ENCODE measurements around the gene S1PR4.
A peak's percentile ranks its signal among the peaks of the same experiment; 100 is the strongest.
"Not testable (repeated sequence)": the region's sequence is repeated elsewhere in the genome, so short reads cannot be mapped to it uniquely, and the experiment has no call there.

Gene S1PR4

GRCh38 chr19:3186160-3186688 is 7.7 kb downstream of the S1PR4 start:
- peak overlapping the region; percentile 72 to 97 for H3K4me3 ChIP-seq (ENCODE audit: low read depth in 1 of 2, low read length in 2 of 2)
- peak overlapping the region; percentile 60 for H3K27ac ChIP-seq (ENCODE audit: low read length)
- no peaks in the 10 kb centered on the region for H3K9me3 ChIP-seq (ENCODE audit: control insufficient read depth in 1 of 2, low read length in 2 of 2)
- peaks cover 0 to 4% of the 10 kb centered on the region in 2 donors for H3K36me3 ChIP-seq (ENCODE audit: control insufficient read depth in 1 of 2, insufficient read depth in 2 of 2, low read length in 2 of 2)
- peaks cover 7 to 27% of the 10 kb centered on the region in 2 donors for H3K4me1 ChIP-seq (ENCODE audit: control insufficient read depth in 1 of 2, insufficient read depth in 2 of 2, low read length in 2 of 2)
- H3K27me3 ChIP-seq (ENCODE audit: low read depth, low read length), result no peaks in the 10 kb centered on the region

GRCh38 chr19:3186891-3187661 is 8.5 kb downstream of the S1PR4 start:
- peaks cover 0 to 4% of the 10 kb centered on the region in 2 donors for H3K36me3 ChIP-seq (ENCODE audit: control insufficient read depth in 1 of 2, insufficient read depth in 2 of 2, low read length in 2 of 2)
- H3K4me1 ChIP-seq (ENCODE audit: control insufficient read depth in 1 of 2, insufficient read depth in 2 of 2, low read length in 2 of 2), result peaks cover 7 to 27% of the 10 kb centered on the region in 2 donors
- no peaks in the 10 kb centered on the region for H3K27me3 ChIP-seq (ENCODE audit: low read depth, low read length)
- peak overlapping the region; percentile 16 for H3K27ac ChIP-seq (ENCODE audit: low read length)
- no peaks in the 10 kb centered on the region for H3K9me3 ChIP-seq (ENCODE audit: control insufficient read depth in 1 of 2, low read length in 2 of 2)
- peak overlapping the region; percentile 72 to 97 for H3K4me3 ChIP-seq (ENCODE audit: low read depth in 1 of 2, low read length in 2 of 2)

- H3K36me3 ChIP-seq (ENCODE audit: control insufficient read depth in 1 of 2, insufficient read depth in 2 of 2, low read length in 2 of 2), result peaks cover 0 to 9% of the 10 kb centered on the region in 2 donors
Measured at GRCh38 chr19:3187662-3188511, 9.3 kb downstream of the S1PR4 start.

GRCh38 chr19:3188627-3189596 is 10.3 kb downstream of the S1PR4 start:
- Histone ChIP-seq H3K36me3 (ENCODE audit: control insufficient read depth in 1 of 2, insufficient read depth in 2 of 2, low read length in 2 of 2) (peaks cover 0 to 13% of the 10 kb centered on the region in 2 donors), H3K27ac (ENCODE audit: low read length) (peak overlapping the region; percentile 83), H3K4me1 (ENCODE audit: control insufficient read depth in 1 of 2, insufficient read depth in 2 of 2, low read length in 2 of 2) (peaks cover 7 to 27% of the 10 kb centered on the region in 2 donors), H3K4me3 (ENCODE audit: low read depth in 1 of 2, low read length in 2 of 2) (peak overlapping the region; percentile 7 to 9), H3K27me3 (ENCODE audit: low read depth, low read length) (no peaks in the 10 kb centered on the region), H3K9me3 (ENCODE audit: control insufficient read depth in 1 of 2, low read length in 2 of 2) (no peaks in the 10 kb centered on the region)

More at GRCh38 chr19:3187662-3188511, 9.3 kb downstream of the S1PR4 start:
- H3K4me3 ChIP-seq (ENCODE audit: low read depth in 1 of 2, low read length in 2 of 2), result peak overlapping the region; percentile 72 to 97
- peak overlapping the region; percentile 83 for H3K27ac ChIP-seq (ENCODE audit: low read length)
- H3K4me1 ChIP-seq (ENCODE audit: control insufficient read depth in 1 of 2, insufficient read depth in 2 of 2, low read length in 2 of 2), result peaks cover 7 to 27% of the 10 kb centered on the region in 2 donors
- H3K27me3 ChIP-seq (ENCODE audit: low read depth, low read length), result no peaks in the 10 kb centered on the region
- no peaks in the 10 kb centered on the region for H3K9me3 ChIP-seq (ENCODE audit: control insufficient read depth in 1 of 2, low read length in 2 of 2)

- H3K36me3 ChIP-seq (ENCODE audit: control insufficient read depth in 1 of 2, insufficient read depth in 2 of 2, low read length in 2 of 2), result peaks cover 0 to 20% of the 10 kb centered on the region in 2 donors
- H3K4me1 ChIP-seq (ENCODE audit: control insufficient read depth in 1 of 2, insufficient read depth in 2 of 2, low read length in 2 of 2), result peaks cover 4 to 27% of the 10 kb centered on the region in 2 donors
- no peaks in the 10 kb centered on the region for H3K9me3 ChIP-seq (ENCODE audit: control insufficient read depth in 1 of 2, low read length in 2 of 2)
- H3K27ac ChIP-seq (ENCODE audit: low read length), result peak overlapping the region; percentile 83
- no peaks in the 10 kb centered on the region for H3K27me3 ChIP-seq (ENCODE audit: low read depth, low read length)
- H3K4me3 ChIP-seq (ENCODE audit: low read depth in 1 of 2, low read length in 2 of 2), result no peak overlapping the region
Measured at GRCh38 chr19:3189702-3190469, 11.3 kb downstream of the S1PR4 start.

GRCh38 chr19:3190470-3190770 is 11.9 kb downstream of the S1PR4 start:
- Histone ChIP-seq H3K4me3 (ENCODE audit: low read depth in 1 of 2, low read length in 2 of 2) (no peak overlapping the region), H3K27me3 (ENCODE audit: low read depth, low read length) (no peaks in the 10 kb centered on the region), H3K36me3 (ENCODE audit: control insufficient read depth in 1 of 2, insufficient read depth in 2 of 2, low read length in 2 of 2) (peaks cover 0 to 20% of the 10 kb centered on the region in 2 donors), H3K27ac (ENCODE audit: low read length) (no peak overlapping the region), H3K9me3 (ENCODE audit: control insufficient read depth in 1 of 2, low read length in 2 of 2) (no peaks in the 10 kb centered on the region), H3K4me1 (ENCODE audit: control insufficient read depth in 1 of 2, insufficient read depth in 2 of 2, low read length in 2 of 2) (peaks cover 4 to 27% of the 10 kb centered on the region in 2 donors)

GRCh38 chr19:3190921-3191805 is 12.6 kb downstream of the S1PR4 start:
- H3K4me3 ChIP-seq (ENCODE audit: low read depth in 1 of 2, low read length in 2 of 2), result no peak overlapping the region
- no peaks in the 10 kb centered on the region for H3K27me3 ChIP-seq (ENCODE audit: low read depth, low read length)
- H3K9me3 ChIP-seq (ENCODE audit: control insufficient read depth in 1 of 2, low read length in 2 of 2), result no peaks in the 10 kb centered on the region
- peaks cover 4 to 27% of the 10 kb centered on the region in 2 donors for H3K4me1 ChIP-seq (ENCODE audit: control insufficient read depth in 1 of 2, insufficient read depth in 2 of 2, low read length in 2 of 2)
- H3K27ac ChIP-seq (ENCODE audit: low read length), result no peak overlapping the region
- peaks cover 0 to 23% of the 10 kb centered on the region in 2 donors for H3K36me3 ChIP-seq (ENCODE audit: control insufficient read depth in 1 of 2, insufficient read depth in 2 of 2, low read length in 2 of 2)

GRCh38 chr19:3191806-3192104 is 13.2 kb downstream of the S1PR4 start:
- not testable (repeated sequence) for H3K27me3 ChIP-seq (ENCODE audit: low read depth, low read length); H3K4me3 ChIP-seq (ENCODE audit: low read depth in 1 of 2, low read length in 2 of 2); H3K9me3 ChIP-seq (ENCODE audit: control insufficient read depth in 1 of 2, low read length in 2 of 2); H3K27ac ChIP-seq (ENCODE audit: low read length)
- Histone ChIP-seq H3K36me3 (ENCODE audit: control insufficient read depth in 1 of 2, insufficient read depth in 2 of 2, low read length in 2 of 2) (peaks cover 0 to 24% of the 10 kb centered on the region in 2 donors), H3K4me1 (ENCODE audit: control insufficient read depth in 1 of 2, insufficient read depth in 2 of 2, low read length in 2 of 2) (peaks cover 4 to 21% of the 10 kb centered on the region in 2 donors)

GRCh38 chr19:3192228-3192635 is 13.7 kb downstream of the S1PR4 start:
- Histone ChIP-seq H3K27me3 (ENCODE audit: low read depth, low read length) (no peaks in the 10 kb centered on the region), H3K36me3 (ENCODE audit: control insufficient read depth in 1 of 2, insufficient read depth in 2 of 2, low read length in 2 of 2) (peaks cover 0 to 27% of the 10 kb centered on the region in 2 donors), H3K4me3 (ENCODE audit: low read depth in 1 of 2, low read length in 2 of 2) (no peak overlapping the region), H3K4me1 (ENCODE audit: control insufficient read depth in 1 of 2, insufficient read depth in 2 of 2, low read length in 2 of 2) (peaks cover 0 to 17% of the 10 kb centered on the region in 2 donors), H3K9me3 (ENCODE audit: control insufficient read depth in 1 of 2, low read length in 2 of 2) (no peaks in the 10 kb centered on the region), H3K27ac (ENCODE audit: low read length) (no peak overlapping the region)
